ENCODE results near the gene ATP13A3.
"Not testable (repeated sequence)": the region's sequence is repeated elsewhere in the genome, so short reads cannot be mapped to it uniquely, and the experiment has no call there.

ATP13A3 gene

GRCh38 chr3:194496217-194496919 lies 9.6 kb upstream of the ATP13A3 start:
- Histone ChIP-seq H3K4me1 (ENCODE audit: control insufficient read depth, insufficient read depth, low read length) (no peaks in the 10 kb centered on the region), H3K27me3 (ENCODE audit: control insufficient read depth, insufficient read depth, low read length) (no peaks in the 10 kb centered on the region), H3K36me3 (ENCODE audit: control insufficient read depth, insufficient read depth, low read length) (no peaks in the 10 kb centered on the region), H3K4me3 (ENCODE audit: low read depth, low read length) (no peak overlapping the region), H3K9ac (ENCODE audit: low read depth, low read length) (no peak overlapping the region), H3K9me3 (ENCODE audit: control insufficient read depth, insufficient read depth, low read length) (no peaks in the 10 kb centered on the region)

GRCh38 chr3:194494951-194495374 lies 8.2 kb upstream of the ATP13A3 start:
- Histone ChIP-seq H3K27me3 (ENCODE audit: control insufficient read depth, insufficient read depth, low read length) (no peaks in the 10 kb centered on the region), H3K9ac (ENCODE audit: low read depth, low read length) (no peak overlapping the region), H3K4me1 (ENCODE audit: control insufficient read depth, insufficient read depth, low read length) (no peaks in the 10 kb centered on the region), H3K9me3 (ENCODE audit: control insufficient read depth, insufficient read depth, low read length) (no peaks in the 10 kb centered on the region), H3K4me3 (ENCODE audit: low read depth, low read length) (no peak overlapping the region), H3K36me3 (ENCODE audit: control insufficient read depth, insufficient read depth, low read length) (no peaks in the 10 kb centered on the region)

DNA sequence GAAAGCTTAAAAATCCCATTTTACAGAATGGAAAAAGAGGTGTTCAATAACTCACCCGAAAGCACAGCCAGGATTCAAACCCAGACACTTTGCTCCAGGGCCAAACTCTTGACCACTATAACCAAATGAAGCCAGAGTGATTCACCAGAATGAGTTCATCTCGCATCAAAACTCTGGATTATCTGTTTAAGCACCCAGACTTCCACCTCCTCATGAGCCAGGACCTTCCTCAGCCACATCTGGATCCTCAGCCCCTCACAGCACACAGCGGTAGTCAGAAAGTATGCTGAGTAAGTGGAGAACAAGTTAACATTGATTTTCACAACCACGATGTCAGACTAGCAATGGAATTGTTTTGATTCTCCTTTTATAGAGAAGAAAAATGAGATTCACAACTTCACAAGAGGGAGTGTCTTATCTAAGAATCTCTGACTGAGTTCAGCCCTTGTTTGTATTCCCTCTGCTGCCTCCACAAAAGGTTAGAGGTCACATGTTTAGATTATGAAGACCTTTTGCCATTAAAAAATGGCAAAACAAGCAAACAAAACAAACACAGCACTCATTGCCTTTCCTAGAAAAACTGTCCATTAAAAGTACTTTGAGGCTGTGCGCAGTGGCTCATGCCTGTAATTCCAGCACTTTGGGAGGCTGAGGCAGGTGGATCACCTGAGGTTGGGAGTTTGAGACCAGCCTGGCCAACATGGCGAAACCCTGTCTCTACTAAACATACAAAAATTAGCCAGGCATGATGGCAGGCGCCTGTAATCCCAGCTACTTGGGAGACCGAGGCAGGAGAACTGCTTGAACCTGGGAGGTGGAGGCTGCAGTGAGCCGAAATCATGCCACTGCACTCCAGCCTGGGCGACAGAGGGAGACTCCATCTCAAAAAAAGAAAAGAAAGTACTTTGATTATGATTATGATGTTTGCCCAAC lies 7.5 kb upstream of the ATP13A3 start:
- not testable (repeated sequence) for H3K4me3 ChIP-seq (ENCODE audit: low read depth, low read length); H3K9me3 ChIP-seq (ENCODE audit: control insufficient read depth, insufficient read depth, low read length); H3K36me3 ChIP-seq (ENCODE audit: control insufficient read depth, insufficient read depth, low read length); H3K27me3 ChIP-seq (ENCODE audit: control insufficient read depth, insufficient read depth, low read length); H3K9ac ChIP-seq (ENCODE audit: low read depth, low read length); H3K4me1 ChIP-seq (ENCODE audit: control insufficient read depth, insufficient read depth, low read length)

GRCh38 chr3:194492001-194492400 lies 5.2 kb upstream of the ATP13A3 start:
- no peaks in the 10 kb centered on the region for H3K4me1 ChIP-seq (ENCODE audit: control insufficient read depth, insufficient read depth, low read length)
- no peak overlapping the region for H3K9ac ChIP-seq (ENCODE audit: low read depth, low read length)
- no peaks in the 10 kb centered on the region for H3K9me3 ChIP-seq (ENCODE audit: control insufficient read depth, insufficient read depth, low read length)

DNA sequence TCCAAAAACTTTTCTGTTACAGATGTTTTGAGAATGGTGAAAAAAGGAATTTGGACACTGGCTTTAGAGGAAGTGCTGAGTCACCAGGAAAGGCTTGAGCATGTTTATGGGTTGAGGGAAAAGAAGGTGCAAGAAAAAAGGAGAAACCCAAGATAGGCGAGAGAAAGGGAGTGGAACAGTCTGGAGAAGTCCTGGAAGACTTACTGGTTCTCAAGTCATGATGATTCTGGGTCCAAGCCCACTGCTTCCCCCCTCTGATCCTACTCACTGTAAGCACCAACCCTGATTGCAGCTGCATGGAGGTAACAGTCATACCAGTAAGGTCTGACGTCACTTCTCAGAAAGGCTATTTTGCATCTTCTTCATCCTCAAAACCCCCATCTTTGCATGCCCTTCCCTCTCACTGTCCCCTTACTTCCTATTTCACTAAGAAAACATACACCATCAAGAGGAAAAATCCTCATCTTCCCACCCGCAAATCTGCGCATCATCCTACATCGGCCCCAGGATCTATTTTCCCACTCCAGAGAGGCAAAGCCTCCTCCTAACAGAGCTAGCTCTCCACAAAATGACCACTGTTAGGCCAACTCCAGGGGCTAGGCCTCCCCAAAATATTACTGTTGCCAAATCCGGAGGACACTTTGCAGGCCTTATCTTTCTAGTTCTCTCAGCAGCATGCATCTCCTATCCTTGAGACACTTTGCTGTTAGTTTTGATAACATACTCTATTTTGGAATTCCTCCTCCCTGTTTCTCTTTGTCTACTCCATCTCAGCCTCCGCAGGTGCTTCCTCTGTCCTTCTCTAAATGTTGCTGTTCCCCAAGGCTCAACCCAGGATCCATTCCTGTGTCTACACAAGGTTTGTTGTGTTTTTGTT lies 3.2 kb upstream of the ATP13A3 start:
- Histone ChIP-seq H3K9ac (ENCODE audit: low read depth, low read length) (no peak overlapping the region), H3K36me3 (ENCODE audit: control insufficient read depth, insufficient read depth, low read length) (no peaks in the 10 kb centered on the region), H3K4me1 (ENCODE audit: control insufficient read depth, insufficient read depth, low read length) (peaks cover 3% of the 10 kb centered on the region), H3K9me3 (ENCODE audit: control insufficient read depth, insufficient read depth, low read length) (no peaks in the 10 kb centered on the region), H3K4me3 (ENCODE audit: low read depth, low read length) (no peak overlapping the region), H3K27me3 (ENCODE audit: control insufficient read depth, insufficient read depth, low read length) (peaks cover 5% of the 10 kb centered on the region)

More at GRCh38 chr3:194492001-194492400, 5.2 kb upstream of the ATP13A3 start:
- H3K4me3 ChIP-seq (ENCODE audit: low read depth, low read length): no peak overlapping the region
- H3K27me3 ChIP-seq (ENCODE audit: control insufficient read depth, insufficient read depth, low read length): peaks cover 5% of the 10 kb centered on the region
- H3K36me3 ChIP-seq (ENCODE audit: control insufficient read depth, insufficient read depth, low read length): no peaks in the 10 kb centered on the region

- H3K9me3 ChIP-seq (ENCODE audit: control insufficient read depth, insufficient read depth, low read length): no peaks in the 10 kb centered on the region
- peak overlapping the region; percentile 54 for H3K4me3 ChIP-seq (ENCODE audit: low read depth, low read length)
- H3K27me3 ChIP-seq (ENCODE audit: control insufficient read depth, insufficient read depth, low read length): peaks cover 5% of the 10 kb centered on the region
- H3K36me3 ChIP-seq (ENCODE audit: control insufficient read depth, insufficient read depth, low read length): no peaks in the 10 kb centered on the region
- peaks cover 3% of the 10 kb centered on the region for H3K4me1 ChIP-seq (ENCODE audit: control insufficient read depth, insufficient read depth, low read length)
- peak overlapping the region; percentile 12 for H3K9ac ChIP-seq (ENCODE audit: low read depth, low read length)
Measured at GRCh38 chr3:194488055-194488742, 1.4 kb upstream of the ATP13A3 start.

DNA sequence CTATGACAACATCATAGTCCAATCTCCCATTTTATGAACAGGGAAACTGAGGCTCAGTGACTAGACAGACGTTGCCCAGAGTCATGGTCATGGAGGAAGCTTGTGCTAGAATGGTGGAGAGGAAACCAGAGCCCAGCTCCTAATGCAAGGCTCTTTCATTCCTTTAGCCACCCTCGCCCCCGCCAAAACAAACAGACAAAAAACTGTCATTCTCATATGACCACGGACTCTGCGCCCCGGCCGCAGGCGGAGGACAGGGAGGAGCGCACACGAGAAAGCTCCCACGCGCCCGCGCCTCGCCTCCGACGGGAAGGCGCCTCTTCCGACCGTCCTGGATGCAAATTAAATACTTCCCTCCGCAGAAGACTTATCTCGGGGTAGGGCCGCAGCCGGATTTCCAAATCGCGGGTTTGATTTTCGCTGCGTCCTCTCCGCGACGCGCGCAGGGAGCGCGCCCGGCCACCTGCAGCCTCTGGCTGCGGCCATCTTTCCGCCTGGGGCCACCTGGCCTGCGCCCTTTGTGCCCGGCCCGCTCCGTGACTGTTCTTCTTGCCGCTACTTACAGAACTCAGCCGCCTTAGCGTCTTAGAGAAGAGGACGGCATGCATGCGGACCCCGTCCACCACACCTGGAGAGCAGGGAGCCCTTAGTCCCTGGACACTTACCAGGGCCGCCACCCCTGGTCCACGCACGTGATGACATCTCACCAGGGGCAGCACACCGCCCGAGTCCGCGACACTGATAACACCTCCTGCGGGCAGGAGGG lies 670 bp upstream of the ATP13A3 start:
- H3K4me3 ChIP-seq (ENCODE audit: low read depth, low read length): peak overlapping the region; percentile 54
- H3K4me1 ChIP-seq (ENCODE audit: control insufficient read depth, insufficient read depth, low read length): peaks cover 3% of the 10 kb centered on the region
- H3K27me3 ChIP-seq (ENCODE audit: control insufficient read depth, insufficient read depth, low read length): peaks cover 5% of the 10 kb centered on the region
- H3K36me3 ChIP-seq (ENCODE audit: control insufficient read depth, insufficient read depth, low read length): no peaks in the 10 kb centered on the region
- H3K9ac ChIP-seq (ENCODE audit: low read depth, low read length): peak overlapping the region; percentile 12
- H3K9me3 ChIP-seq (ENCODE audit: control insufficient read depth, insufficient read depth, low read length): no peaks in the 10 kb centered on the region

DNA sequence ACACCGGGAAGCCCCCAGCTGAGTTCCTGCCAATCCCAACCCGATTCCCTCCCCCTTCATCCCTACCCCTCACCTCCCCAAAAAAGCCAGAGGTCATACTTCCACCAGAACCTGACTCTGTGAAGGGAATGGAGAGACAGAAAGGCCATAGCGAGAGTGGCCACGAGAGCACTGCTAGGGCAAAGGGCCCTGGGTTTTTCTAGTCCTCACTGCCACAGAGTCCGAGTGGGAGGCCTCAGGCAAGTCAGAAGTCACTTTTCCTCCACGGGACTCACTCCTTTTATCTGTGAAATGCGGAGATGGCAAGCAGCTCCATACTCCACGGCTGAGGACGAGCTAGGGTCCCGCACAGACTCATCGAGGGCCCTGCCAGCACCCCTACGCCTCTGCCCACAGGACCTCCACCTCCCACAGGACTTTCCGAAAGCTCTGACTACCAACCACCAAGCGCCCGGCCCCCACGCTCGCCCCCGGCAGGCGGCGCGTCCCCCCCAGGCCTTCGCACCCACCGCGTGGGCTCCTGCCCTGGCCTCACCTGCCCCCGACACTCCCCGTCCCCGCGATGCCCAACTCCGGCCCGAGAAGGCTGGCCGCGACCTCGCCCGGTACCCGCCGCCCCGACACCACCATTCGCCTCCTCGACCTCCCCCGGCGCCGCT lies 792 bp downstream of the ATP13A3 start:
- H3K9me3 ChIP-seq (ENCODE audit: control insufficient read depth, insufficient read depth, low read length): no peaks in the 10 kb centered on the region
- H3K27me3 ChIP-seq (ENCODE audit: control insufficient read depth, insufficient read depth, low read length): peaks cover 5% of the 10 kb centered on the region
- peaks cover 3% of the 10 kb centered on the region for H3K4me1 ChIP-seq (ENCODE audit: control insufficient read depth, insufficient read depth, low read length)
- H3K4me3 ChIP-seq (ENCODE audit: low read depth, low read length): peak overlapping the region; percentile 87
- no peaks in the 10 kb centered on the region for H3K36me3 ChIP-seq (ENCODE audit: control insufficient read depth, insufficient read depth, low read length)
- peak overlapping the region; percentile 66 for H3K9ac ChIP-seq (ENCODE audit: low read depth, low read length)

DNA sequence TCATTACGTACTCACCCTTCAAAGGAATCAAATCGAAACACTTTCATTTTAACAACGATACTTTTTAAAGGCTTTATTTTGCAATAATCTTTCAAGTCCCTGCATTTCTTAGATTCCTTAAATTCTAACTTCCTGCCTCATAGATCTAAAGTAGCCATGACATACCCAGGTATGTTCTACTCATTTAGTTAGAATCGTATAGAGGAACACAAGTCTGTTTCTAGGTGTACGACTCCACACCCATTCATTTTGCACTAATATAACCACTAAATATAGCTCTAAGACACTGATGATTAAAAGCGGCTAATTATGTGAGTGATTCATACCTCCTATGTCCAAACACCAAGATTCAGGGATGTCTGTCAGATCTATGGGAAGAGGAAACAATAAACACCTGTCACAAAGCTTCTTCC lies 1.3 kb downstream of the ATP13A3 start:
- Histone ChIP-seq H3K4me3 (ENCODE audit: low read depth, low read length) (peak overlapping the region; percentile 87), H3K4me1 (ENCODE audit: control insufficient read depth, insufficient read depth, low read length) (peaks cover 3% of the 10 kb centered on the region)

DNA sequence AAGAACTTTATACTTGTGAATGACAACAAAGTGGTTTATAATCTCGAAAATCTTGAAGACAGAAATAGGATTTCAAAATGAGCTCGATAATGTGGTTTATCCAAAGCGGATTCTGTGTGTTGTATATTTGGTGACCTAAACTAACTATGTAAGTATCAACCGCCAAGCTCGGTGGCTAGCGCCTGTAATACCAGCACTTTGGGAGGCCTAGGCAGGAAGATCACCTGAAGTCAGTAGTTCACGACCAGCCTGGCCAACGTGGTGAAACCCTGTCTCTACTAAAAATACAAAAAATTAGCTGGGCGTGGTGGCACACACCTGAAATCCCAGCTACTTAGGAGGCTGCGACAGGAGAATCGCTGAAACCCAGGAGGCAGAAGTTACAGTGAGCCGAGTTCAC lies 2.2 kb downstream of the ATP13A3 start:
- H3K27me3 ChIP-seq (ENCODE audit: control insufficient read depth, insufficient read depth, low read length): peaks cover 5% of the 10 kb centered on the region
- H3K4me3 ChIP-seq (ENCODE audit: low read depth, low read length): no peak overlapping the region
- H3K9ac ChIP-seq (ENCODE audit: low read depth, low read length): no peak overlapping the region
- peaks cover 3% of the 10 kb centered on the region for H3K4me1 ChIP-seq (ENCODE audit: control insufficient read depth, insufficient read depth, low read length)
- H3K9me3 ChIP-seq (ENCODE audit: control insufficient read depth, insufficient read depth, low read length): no peaks in the 10 kb centered on the region
- no peaks in the 10 kb centered on the region for H3K36me3 ChIP-seq (ENCODE audit: control insufficient read depth, insufficient read depth, low read length)

More for the DNA sequence above, 1.3 kb downstream of the ATP13A3 start:
- H3K9me3 ChIP-seq (ENCODE audit: control insufficient read depth, insufficient read depth, low read length): no peaks in the 10 kb centered on the region
- peaks cover 5% of the 10 kb centered on the region for H3K27me3 ChIP-seq (ENCODE audit: control insufficient read depth, insufficient read depth, low read length)
- H3K36me3 ChIP-seq (ENCODE audit: control insufficient read depth, insufficient read depth, low read length): no peaks in the 10 kb centered on the region
- no peak overlapping the region for H3K9ac ChIP-seq (ENCODE audit: low read depth, low read length)

Measured in iPS-15b (cell line).